ENCODE results near the gene WDR20. TPM values are rescaled to one million over a fixed set of nuclear protein-coding genes. Genes with fewer than 3 reads are reported as not detected.

The WDR20 gene
- total and polyA plus RNA-seq, 2 donors (not counting 3 experiments of a cell fraction or from before 2014, with no cell fraction given) = 12.2 to 22.4 TPM

- no peaks in the 10 kb centered on the region for H3K9me3 ChIP-seq (replicated peaks; ENCODE audit: control insufficient read depth, insufficient read depth, low read length)
- no peak overlapping the region for H2AFZ ChIP-seq (ENCODE audit: low read depth, low read length)
- peaks cover 63% of the 10 kb centered on the region for H3K79me2 ChIP-seq (ENCODE audit: control insufficient read depth, insufficient read depth, low read length)
- dilution Hi-C loops (cut with MboI; ENCODE audit: extremely low pct_ligation_motif_present, low sequenced_read_pairs) = no loop called here
- POLR2A ChIA-PET = no interaction called here
- DNase-seq (ENCODE audit: low read depth, low spot score) (no peak), FAIRE-seq (no peak)
- H3K27me3 ChIP-seq (ENCODE audit: control insufficient read depth in 2 of 2, insufficient read depth in 2 of 2, low read length in 2 of 2) = no peaks in the 10 kb centered on the region
- no peaks in the 10 kb centered on the region for H3K9me1 ChIP-seq (replicated peaks; ENCODE audit: control insufficient read depth, extremely low read depth, insufficient read depth, low read length)
- CTCF ChIA-PET = interaction anchor here (1.9 kb wide), 1 partner anchor 8 kb away, joined by 6 read pairs; no protein-coding TSS in a partner anchor
- H3K4me3 ChIP-seq (replicated peaks in 1 of 3; ENCODE audit: insufficient read depth in 1 of 3, low read depth in 1 of 3, low read length in 3 of 3) = no peak overlapping the region
- H3K4me2 ChIP-seq (ENCODE audit: insufficient read depth, low read length) = no peak overlapping the region
- intact Hi-C loops (cut with micrococcal nuclease) = no loop called here
- peaks cover 2% of the 10 kb centered on the region for H3K4me1 ChIP-seq (ENCODE audit: control insufficient read depth, extremely low read depth, insufficient read depth, low read length)
- H4K20me1 ChIP-seq (replicated peaks; ENCODE audit: control insufficient read depth, extremely low read depth, insufficient read depth, low read length) = peaks cover 2% of the 10 kb centered on the region
- no peak for TF ChIP-seq CTCF (IDR thresholded peaks at IDR 0.05; ENCODE audit: extremely low read depth in 1 of 2, insufficient read depth in 1 of 2, low read depth in 1 of 2, low read length in 2 of 2)
- TF ChIP-seq POLR2AphosphoS5 (IDR thresholded peaks at IDR 0.05; ENCODE audit: insufficient read depth, low read depth, low read length) = no peak
- TF ChIP-seq EZH2 (IDR thresholded peaks at IDR 0.05; ENCODE audit: borderline replicate concordance, low read depth, low read length, severe bottlenecking) = no peak
- no peak for TF ChIP-seq GATA2 (IDR thresholded peaks at IDR 0.05; ENCODE audit: insufficient read depth, insufficient read length, low read depth, low read length)
- no TSS peak for BruUV-seq (replicated peaks)
- H3K27ac ChIP-seq (ENCODE audit: insufficient read depth, low read depth, low read length) = no peak overlapping the region
- no peaks in the 10 kb centered on the region for H3K36me3 ChIP-seq (ENCODE audit: control insufficient read depth in 2 of 2, extremely low read depth in 1 of 2, insufficient read depth in 2 of 2, low read length in 2 of 2)
- H3K9ac ChIP-seq (replicated peaks; ENCODE audit: extremely low read depth, insufficient read depth, low read length) = no peak overlapping the region
These were observed 6.7 kb downstream of the WDR20 start for GRCh38 chr14:102146423-102146822.

GRCh38 chr14:102150083-102150482 lies 10.4 kb downstream of the WDR20 start:
- H3K9me3 ChIP-seq (replicated peaks; ENCODE audit: control insufficient read depth, insufficient read depth, low read length) = no peaks in the 10 kb centered on the region
- ChIA-PET POLR2A (no interaction called here), CTCF (no interaction called here)
- H3K4me1 ChIP-seq (ENCODE audit: control insufficient read depth, extremely low read depth, insufficient read depth, low read length) = no peaks in the 10 kb centered on the region
- H4K20me1 ChIP-seq (replicated peaks; ENCODE audit: control insufficient read depth, extremely low read depth, insufficient read depth, low read length) = peaks cover 2% of the 10 kb centered on the region
- FAIRE-seq = no peak
- DNase-seq (ENCODE audit: low read depth, low spot score) = no peak
- peaks cover 62% of the 10 kb centered on the region for H3K79me2 ChIP-seq (ENCODE audit: control insufficient read depth, insufficient read depth, low read length)
- TF ChIP-seq CTCF (IDR thresholded peaks at IDR 0.05; ENCODE audit: extremely low read depth in 1 of 2, insufficient read depth in 1 of 2, low read depth in 1 of 2, low read length in 2 of 2) = no peak
- TF ChIP-seq MYC (IDR thresholded peaks at IDR 0.05; ENCODE audit: low read depth, low read length) = no peak
- no peak for TF ChIP-seq POLR2A (IDR thresholded peaks at IDR 0.05; ENCODE audit: low read depth, low read length)
- no peaks in the 10 kb centered on the region for H3K9me1 ChIP-seq (replicated peaks; ENCODE audit: control insufficient read depth, extremely low read depth, insufficient read depth, low read length)
- no peaks in the 10 kb centered on the region for H3K36me3 ChIP-seq (ENCODE audit: control insufficient read depth in 2 of 2, extremely low read depth in 1 of 2, insufficient read depth in 2 of 2, low read length in 2 of 2)
- intact Hi-C loops (cut with micrococcal nuclease) = no loop called here
- dilution Hi-C loops (cut with MboI; ENCODE audit: extremely low pct_ligation_motif_present, low sequenced_read_pairs) = no loop called here
- H3K27ac ChIP-seq (ENCODE audit: insufficient read depth, low read depth, low read length) = no peak overlapping the region
- H3K4me3 ChIP-seq (replicated peaks in 1 of 3; ENCODE audit: insufficient read depth in 1 of 3, low read depth in 1 of 3, low read length in 3 of 3) = no peak overlapping the region
- H2AFZ ChIP-seq (ENCODE audit: low read depth, low read length) = no peak overlapping the region
- no TSS peak for BruUV-seq (replicated peaks)
- no peak overlapping the region for H3K4me2 ChIP-seq (ENCODE audit: insufficient read depth, low read length)
- H3K27me3 ChIP-seq (ENCODE audit: control insufficient read depth in 2 of 2, insufficient read depth in 2 of 2, low read length in 2 of 2) = no peaks in the 10 kb centered on the region
- no peak overlapping the region for H3K9ac ChIP-seq (replicated peaks; ENCODE audit: extremely low read depth, insufficient read depth, low read length)
